ENCODE results near the gene TCF4.
A peak's percentile ranks its signal among the peaks of the same experiment; 100 is the strongest.

The TCF4 gene

GRCh38 chr18:55543130-55543704, 44.8 kb downstream of the TCF4 start:
- no peak for FAIRE-seq

GRCh38 chr18:55541571-55541970, 46.4 kb downstream of the TCF4 start:
- no peak for FAIRE-seq

GRCh38 chr18:55539240-55539639, 48.8 kb downstream of the TCF4 start:
- FAIRE-seq: no peak

GRCh38 chr18:55534996-55535395, 53.0 kb downstream of the TCF4 start:
- no peak for FAIRE-seq

- FAIRE-seq: no peak
Observed at GRCh38 chr18:55534547-55534946, 53.4 kb downstream of the TCF4 start.

- FAIRE-seq: no peak
Observed at GRCh38 chr18:55530166-55530565, 57.8 kb downstream of the TCF4 start.

GRCh38 chr18:55529581-55529980, 58.4 kb downstream of the TCF4 start:
- FAIRE-seq: no peak

GRCh38 chr18:55525845-55526244, 62.1 kb downstream of the TCF4 start:
- no peak for FAIRE-seq

- peak; percentile 4 for FAIRE-seq
Observed at GRCh38 chr18:55524353-55525073, 63.5 kb downstream of the TCF4 start.

- FAIRE-seq: peak; percentile 68
Observed at GRCh38 chr18:55523001-55523400, 65.0 kb downstream of the TCF4 start.

GRCh38 chr18:55522011-55522410, 66.0 kb downstream of the TCF4 start:
- no peak for FAIRE-seq

GRCh38 chr18:55517055-55517454, 70.9 kb downstream of the TCF4 start:
- FAIRE-seq: no peak

- FAIRE-seq: no peak
Observed at GRCh38 chr18:55515941-55516710, 71.9 kb downstream of the TCF4 start.

- no peak for FAIRE-seq
Observed at GRCh38 chr18:55515214-55515613, 72.8 kb downstream of the TCF4 start.

GRCh38 chr18:55513161-55513560, 74.8 kb downstream of the TCF4 start:
- FAIRE-seq: no peak

GRCh38 chr18:55511277-55511676, 76.7 kb downstream of the TCF4 start:
- no peak for FAIRE-seq

- FAIRE-seq: peak; percentile 74
Observed at GRCh38 chr18:55510809-55511208, 77.2 kb downstream of the TCF4 start.

- no peak for FAIRE-seq
Observed at GRCh38 chr18:55509631-55510324, 78.2 kb downstream of the TCF4 start.

GRCh38 chr18:55508651-55509050, 79.3 kb downstream of the TCF4 start:
- peak; percentile 88 for FAIRE-seq

- FAIRE-seq: no peak
Observed at GRCh38 chr18:55506074-55506473, 81.9 kb downstream of the TCF4 start.

- FAIRE-seq: no peak
Observed at GRCh38 chr18:55504808-55505207, 83.2 kb downstream of the TCF4 start.

- FAIRE-seq: no peak
Observed at GRCh38 chr18:55503167-55503820, 84.7 kb downstream of the TCF4 start.
